ENCODE measurements around the gene BANK1. TPM values are rescaled to one million over a fixed set of nuclear protein-coding genes. Genes with fewer than 3 reads are reported as not detected.

BANK1 gene
- total RNA-seq, 8 experiments from 2014 or later = 0.14 to 0.81 (median 0.27) TPM; not detected in 3

DNA sequence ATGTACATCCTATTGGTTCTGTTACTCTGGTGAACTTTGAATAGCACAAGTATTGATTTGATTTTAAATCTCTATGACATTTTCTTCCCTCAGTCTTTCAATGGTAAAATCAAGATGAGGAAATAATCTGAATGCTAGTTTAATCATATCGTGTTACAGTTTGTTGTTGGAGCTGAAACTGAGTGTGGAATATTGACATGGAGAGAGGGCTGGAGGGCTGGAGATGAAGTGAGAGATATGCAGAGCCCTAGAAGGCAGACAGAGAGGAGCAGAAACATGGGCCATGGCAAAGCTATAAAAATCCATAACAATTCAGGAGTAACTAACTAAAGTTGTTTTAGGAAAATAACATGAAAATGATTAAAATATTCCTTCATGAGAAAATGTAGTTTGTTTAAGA, 141.1 kb downstream of the BANK1 start:
- 0 to 100% (median 70%) methylated on average over 1 of the region's 1 CpG; no CpG with 5 or more reads in 2 of the 10 experiments for WGBS, 10 experiments
- ATAC-seq (replicated peaks in 6 of 8) = peak in 1 of 8 experiments; percentile 26

DNA sequence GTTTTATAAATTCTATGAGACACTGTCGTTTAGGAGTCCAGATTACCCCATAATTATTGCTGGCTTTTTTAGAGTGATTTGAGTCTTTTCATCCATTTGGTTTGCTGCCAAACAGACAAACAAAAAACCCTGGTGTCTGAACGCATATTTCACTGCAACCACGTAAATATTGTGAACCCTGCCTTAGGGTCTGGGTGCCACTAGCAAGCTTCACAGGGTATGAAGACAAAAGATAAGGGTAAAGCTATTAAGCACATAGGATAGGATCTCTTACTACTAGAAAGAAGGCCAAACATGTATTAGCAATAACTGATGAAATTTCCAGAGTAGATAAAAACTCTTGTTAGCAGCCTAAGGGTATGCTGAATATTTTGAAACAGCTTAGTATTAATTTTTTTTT, 143.3 kb downstream of the BANK1 start:
- Histone ChIP-seq H3K4me3 (no peak overlapping the region), H3K27ac (no peak overlapping the region), H3K4me1 (replicated peaks in 1 of 2) (peaks cover 3 to 6% of the 10 kb centered on the region in 2 donors)
- WGBS, 10 experiments = 57 to 100% (median 71%) methylated on average over 1 to 3 of the region's 3 CpGs; no CpG with 5 or more reads in 1 of the 10 experiments
- in situ Hi-C loops (cut with MboI; ENCODE audit: low pct_unique_long_range_greater_than_20kb in 2 of 9, low sequenced_read_pairs in 9 of 9, unreplicated experiment in 9 of 9) = no loop called here
- peak in 1 of 8 experiments; percentile 15 for ATAC-seq (replicated peaks in 6 of 8)

More for the DNA sequence above, 141.1 kb downstream of the BANK1 start:
- in situ Hi-C loops (cut with MboI; ENCODE audit: low pct_unique_long_range_greater_than_20kb in 2 of 9, low sequenced_read_pairs in 9 of 9, unreplicated experiment in 9 of 9) = no loop called here
- H3K4me3 ChIP-seq = no peak overlapping the region
- no peak overlapping the region for H3K27ac ChIP-seq
- H3K4me1 ChIP-seq (replicated peaks in 1 of 2) = peaks cover 3 to 6% of the 10 kb centered on the region in 2 donors

DNA sequence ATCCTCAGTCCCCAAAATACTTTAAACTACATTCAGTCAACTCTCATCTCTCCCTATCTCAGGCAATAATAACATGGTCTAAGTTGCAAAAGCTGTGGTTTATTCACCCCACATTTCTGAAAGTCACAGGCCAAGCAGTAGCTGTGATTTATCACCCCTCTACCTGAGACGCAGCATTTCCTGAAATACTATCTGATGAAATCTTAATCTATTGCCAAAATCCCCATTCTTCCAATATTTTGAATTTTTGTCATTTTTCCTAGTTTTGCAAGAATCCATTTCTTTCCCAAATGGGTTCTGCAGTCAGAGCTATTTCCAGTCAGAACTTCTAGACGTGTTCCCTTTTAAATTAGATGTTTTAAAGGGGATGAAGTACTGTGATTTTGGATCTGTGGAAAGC, 148.3 kb downstream of the BANK1 start:
- 50 to 100% (median 83%) methylated on average over 1 to 2 of the region's 2 CpGs; no CpG with 5 or more reads in 1 of the 10 experiments for WGBS, 10 experiments
- in situ Hi-C loops (cut with MboI; ENCODE audit: low pct_unique_long_range_greater_than_20kb in 2 of 9, low sequenced_read_pairs in 9 of 9, unreplicated experiment in 9 of 9) = no loop called here
- no peak overlapping the region for H3K27ac ChIP-seq
- peaks cover 0 to 2% of the 10 kb centered on the region in 2 donors for H3K4me1 ChIP-seq (replicated peaks in 1 of 2)
- H3K4me3 ChIP-seq = no peak overlapping the region
- no peak for ATAC-seq (replicated peaks in 6 of 8)

DNA sequence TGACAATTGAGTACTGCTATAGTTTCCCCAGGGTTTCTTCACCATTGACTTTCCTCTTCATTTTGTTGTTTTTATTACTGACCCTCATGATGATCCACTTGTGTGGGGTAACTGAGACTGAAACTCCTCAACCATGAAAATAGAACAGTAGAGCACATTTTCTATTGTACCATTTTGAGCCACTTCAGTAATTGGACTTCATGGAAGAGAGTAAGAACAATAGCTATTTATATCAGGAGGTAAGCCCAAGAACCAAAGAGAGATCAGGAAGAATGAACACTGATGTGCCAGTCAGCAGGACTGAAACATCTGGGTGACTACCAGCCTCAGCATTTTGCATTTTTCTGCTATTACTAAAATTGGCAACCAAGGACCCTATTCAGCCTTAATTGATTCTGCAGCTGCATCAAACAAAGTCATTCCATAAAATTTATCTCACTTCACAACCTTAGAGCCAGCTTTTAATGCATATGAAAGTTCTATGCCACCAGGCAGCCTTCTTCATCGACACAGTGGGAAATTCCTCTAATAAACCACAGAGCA, 151.4 kb downstream of the BANK1 start:
- Histone ChIP-seq H3K27ac (no peak overlapping the region), H3K4me3 (no peak overlapping the region), H3K4me1 (replicated peaks in 1 of 2) (peaks cover 0 to 3% of the 10 kb centered on the region in 2 donors)
- no peak for ATAC-seq (replicated peaks in 6 of 8)
- in situ Hi-C loops (cut with MboI; ENCODE audit: low pct_unique_long_range_greater_than_20kb in 2 of 9, low sequenced_read_pairs in 9 of 9, unreplicated experiment in 9 of 9) = no loop called here
- 33 to 100% (median 79%) methylated on average over 1 of the region's 1 CpG; no CpG with 5 or more reads in 2 of the 10 experiments for WGBS, 10 experiments

DNA sequence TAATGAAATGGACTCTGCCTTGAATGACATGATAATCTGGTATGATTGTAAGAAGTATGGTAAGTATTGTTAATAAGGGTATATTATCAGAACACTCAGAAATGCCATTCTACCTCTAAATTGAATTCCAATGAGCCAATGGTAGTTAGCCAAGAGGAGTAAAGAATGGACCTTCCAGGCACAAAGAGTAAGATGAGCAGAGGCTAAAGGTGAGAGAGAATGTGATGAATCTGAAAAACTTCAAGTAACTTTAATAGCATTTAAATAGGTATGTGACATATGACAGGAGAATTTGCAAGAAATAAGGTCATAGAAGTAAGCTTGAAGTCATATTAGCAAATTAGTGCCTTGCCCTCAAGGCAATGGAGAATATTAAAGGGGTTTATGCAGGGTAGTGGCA, 152.4 kb downstream of the BANK1 start:
- ATAC-seq (replicated peaks in 6 of 8) = no peak
- H3K27ac ChIP-seq = no peak overlapping the region
- H3K4me3 ChIP-seq = no peak overlapping the region
- in situ Hi-C loops (cut with MboI; ENCODE audit: low pct_unique_long_range_greater_than_20kb in 2 of 9, low sequenced_read_pairs in 9 of 9, unreplicated experiment in 9 of 9) = no loop called here
- peaks cover 0 to 3% of the 10 kb centered on the region in 2 donors for H3K4me1 ChIP-seq (replicated peaks in 1 of 2)

DNA sequence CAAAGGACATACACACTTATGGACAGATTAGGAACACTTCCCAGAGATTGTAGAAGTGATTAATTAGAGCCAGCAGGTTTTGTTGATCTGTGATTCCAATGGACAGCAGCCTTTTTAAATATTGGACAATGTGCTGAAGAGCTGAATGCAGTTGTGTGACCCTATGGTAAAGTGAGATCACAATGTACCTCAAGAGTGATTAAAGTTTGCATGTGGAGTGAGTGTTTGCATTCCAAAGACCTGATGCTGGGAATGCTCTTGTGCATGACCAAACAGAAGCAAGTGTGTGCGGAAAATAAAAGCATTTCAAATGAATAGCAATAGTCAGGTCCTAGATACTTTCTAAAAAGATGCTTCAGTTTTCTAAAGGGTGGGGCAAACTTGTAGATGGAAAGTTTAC, 154.1 kb downstream of the BANK1 start:
- ATAC-seq (replicated peaks in 6 of 8) = peak; percentile 44 to 98 (median 58)
- Histone ChIP-seq H3K4me3 (no peak overlapping the region), H3K4me1 (replicated peaks in 1 of 2) (peaks cover 0 to 3% of the 10 kb centered on the region in 2 donors), H3K27ac (no peak overlapping the region)
- in situ Hi-C loops (cut with MboI; ENCODE audit: low pct_unique_long_range_greater_than_20kb in 2 of 9, low sequenced_read_pairs in 9 of 9, unreplicated experiment in 9 of 9) = no loop called here
- 0 to 88% (median 29%) methylated on average over 1 of the region's 1 CpG; no CpG with 5 or more reads in 2 of the 10 experiments for WGBS, 10 experiments

DNA sequence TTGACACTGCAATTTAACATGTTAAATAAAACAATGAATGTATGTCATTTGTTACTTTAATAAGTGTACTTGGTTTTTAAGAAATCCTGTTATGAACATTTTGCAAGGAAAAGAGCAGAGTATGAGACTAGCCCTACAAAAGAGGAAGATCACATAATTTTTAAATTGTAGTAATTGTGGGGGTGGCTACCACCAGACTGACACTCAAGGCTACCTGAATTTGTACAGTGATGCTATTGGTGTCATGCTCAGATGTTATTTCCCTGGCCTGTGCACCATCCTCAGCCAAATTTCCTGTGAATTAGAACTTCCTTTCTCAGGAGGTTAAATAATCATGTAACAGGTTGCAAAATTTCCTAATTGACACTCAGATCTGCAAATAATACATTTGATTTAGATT, 157.5 kb downstream of the BANK1 start:
- in situ Hi-C loops (cut with MboI; ENCODE audit: low pct_unique_long_range_greater_than_20kb in 2 of 9, low sequenced_read_pairs in 9 of 9, unreplicated experiment in 9 of 9) = no loop called here
- no peak overlapping the region for H3K27ac ChIP-seq
- H3K4me1 ChIP-seq (replicated peaks in 1 of 2) = peaks cover under 1 to 8% of the 10 kb centered on the region in 2 donors
- no peak overlapping the region for H3K4me3 ChIP-seq
- ATAC-seq (replicated peaks in 6 of 8) = no peak

DNA sequence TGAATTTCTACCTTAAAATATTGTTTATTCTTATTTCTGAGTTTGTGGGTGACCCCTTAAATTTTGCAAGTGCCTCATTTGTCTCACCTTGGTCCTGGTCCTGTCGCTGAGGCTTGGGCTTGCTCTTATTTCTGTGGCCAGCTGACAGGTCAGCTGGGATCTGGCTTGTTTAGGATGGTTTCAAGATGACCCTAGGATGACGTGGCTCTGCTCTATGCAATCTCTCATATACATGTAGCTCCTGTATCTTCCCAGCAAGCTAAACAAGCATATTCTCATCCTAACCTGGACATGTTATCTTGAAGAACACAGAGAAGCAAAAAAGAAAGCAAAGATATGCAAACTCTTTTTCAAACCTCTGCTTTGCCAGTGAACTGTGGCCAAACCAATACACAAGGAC, 158.4 kb downstream of the BANK1 start:
- no peak for ATAC-seq (replicated peaks in 6 of 8)
- in situ Hi-C loops (cut with MboI; ENCODE audit: low pct_unique_long_range_greater_than_20kb in 2 of 9, low sequenced_read_pairs in 9 of 9, unreplicated experiment in 9 of 9) = no loop called here
- WGBS, 10 experiments = 50 to 100% (median 100%) methylated on average over 1 to 2 of the region's 2 CpGs; no CpG with 5 or more reads in 1 of the 10 experiments

DNA sequence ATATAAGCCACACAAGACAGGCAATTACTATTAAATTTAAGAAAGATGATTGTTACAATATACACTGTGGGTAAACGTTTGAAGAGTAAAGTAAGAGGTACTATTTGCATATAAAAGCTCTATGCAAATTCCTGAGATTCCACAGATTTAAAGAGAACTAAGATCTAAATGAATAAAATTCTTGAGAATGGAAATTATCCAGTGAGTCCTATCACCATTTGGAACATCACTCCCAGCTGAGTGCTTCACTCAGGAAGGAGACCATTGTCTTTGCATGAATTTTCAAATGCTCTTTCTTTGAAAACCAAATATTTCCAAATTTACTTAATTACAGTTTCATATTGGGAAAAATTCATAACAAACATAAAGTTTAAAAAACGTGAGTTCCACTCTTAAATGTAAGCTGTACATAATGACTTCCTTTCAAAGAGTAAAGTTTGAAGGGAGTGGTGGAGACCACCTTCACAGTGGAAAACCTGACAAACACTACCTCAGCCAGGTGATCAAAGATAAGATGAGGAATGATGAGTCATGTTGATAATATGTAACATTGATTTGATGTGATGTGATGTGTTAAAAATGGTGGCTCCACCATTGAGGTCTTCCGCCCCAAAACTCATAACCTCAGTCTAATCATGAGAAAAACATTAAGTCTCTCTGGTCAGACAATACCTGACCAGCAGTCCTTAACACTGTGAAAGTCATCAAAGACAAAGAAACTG, 159.9 kb downstream of the BANK1 start:
- no peak for ATAC-seq (replicated peaks in 6 of 8)
- in situ Hi-C loops (cut with MboI; ENCODE audit: low pct_unique_long_range_greater_than_20kb in 2 of 9, low sequenced_read_pairs in 9 of 9, unreplicated experiment in 9 of 9) = no loop called here
- WGBS, 10 experiments = 25 to 100% (median 56%) methylated on average over 1 to 3 of the region's 3 CpGs
- H3K4me3 ChIP-seq = no peak overlapping the region
- no peak overlapping the region for H3K27ac ChIP-seq
- H3K4me1 ChIP-seq (replicated peaks in 1 of 2) = peaks cover 14 to 27% of the 10 kb centered on the region in 2 donors

More for the DNA sequence above, 158.4 kb downstream of the BANK1 start:
- Histone ChIP-seq H3K4me1 (replicated peaks in 1 of 2) (peaks cover 5 to 17% of the 10 kb centered on the region in 2 donors), H3K27ac (no peak overlapping the region), H3K4me3 (no peak overlapping the region)

DNA sequence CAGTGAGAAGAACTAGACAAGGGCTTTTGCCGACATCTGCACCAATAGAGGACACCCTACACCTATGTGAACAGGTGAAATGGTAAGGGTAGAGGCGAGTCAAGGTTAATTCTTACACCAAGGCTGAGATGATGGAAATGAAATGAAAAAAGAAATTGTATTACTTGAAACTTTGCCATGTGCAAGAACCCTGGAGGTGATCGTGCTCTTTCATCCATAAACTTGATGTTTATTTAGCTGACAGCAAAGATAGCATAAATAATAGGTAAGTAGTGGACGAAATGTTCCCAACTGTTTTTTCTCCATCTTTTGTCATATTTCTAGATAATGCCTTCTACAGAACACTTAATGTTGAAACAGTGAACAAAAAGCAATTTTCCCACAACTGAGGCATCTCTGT, 162.5 kb downstream of the BANK1 start:
- 69 to 100% (median 91%) methylated on average over 2 to 4 of the region's 4 CpGs for WGBS, 10 experiments
- Histone ChIP-seq H3K27ac (no peak overlapping the region), H3K4me3 (no peak overlapping the region), H3K4me1 (replicated peaks in 1 of 2) (peaks cover 14 to 31% of the 10 kb centered on the region in 2 donors)
- ATAC-seq (replicated peaks in 6 of 8) = no peak
- in situ Hi-C loops (cut with MboI; ENCODE audit: low pct_unique_long_range_greater_than_20kb in 2 of 9, low sequenced_read_pairs in 9 of 9, unreplicated experiment in 9 of 9) = no loop called here

DNA sequence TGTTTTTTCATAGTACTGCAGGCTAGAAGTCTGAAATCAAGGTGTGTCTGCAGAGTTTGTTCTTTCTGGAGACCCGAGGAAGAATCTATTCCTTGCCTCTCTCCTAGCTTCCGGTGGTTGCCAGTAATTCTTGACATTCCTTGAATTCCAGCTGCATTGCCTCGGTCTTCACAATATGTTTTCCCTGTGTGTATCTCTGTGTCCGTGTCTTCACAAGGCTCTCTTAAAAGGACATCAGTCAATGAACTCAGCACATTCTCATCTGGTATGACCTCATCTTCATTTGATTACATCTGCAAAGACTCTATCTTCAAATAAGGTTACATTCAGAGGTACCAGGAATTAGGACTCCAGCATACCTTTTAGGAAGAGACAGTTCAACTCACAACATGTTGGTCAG, 163.4 kb downstream of the BANK1 start:
- Histone ChIP-seq H3K27ac (peak overlapping the region in 1 of 2 donors; percentile 27), H3K4me3 (no peak overlapping the region), H3K4me1 (replicated peaks in 1 of 2) (peaks cover 14 to 31% of the 10 kb centered on the region in 2 donors)
- ATAC-seq (replicated peaks in 6 of 8) = peak; percentile 55 to 83 (median 68)
- in situ Hi-C loops (cut with MboI; ENCODE audit: low pct_unique_long_range_greater_than_20kb in 2 of 9, low sequenced_read_pairs in 9 of 9, unreplicated experiment in 9 of 9) = no loop called here
- 0 to 30% (median 6%) methylated on average over 1 to 4 of the region's 4 CpGs; no CpG with 5 or more reads in 1 of the 10 experiments for WGBS, 10 experiments

DNA sequence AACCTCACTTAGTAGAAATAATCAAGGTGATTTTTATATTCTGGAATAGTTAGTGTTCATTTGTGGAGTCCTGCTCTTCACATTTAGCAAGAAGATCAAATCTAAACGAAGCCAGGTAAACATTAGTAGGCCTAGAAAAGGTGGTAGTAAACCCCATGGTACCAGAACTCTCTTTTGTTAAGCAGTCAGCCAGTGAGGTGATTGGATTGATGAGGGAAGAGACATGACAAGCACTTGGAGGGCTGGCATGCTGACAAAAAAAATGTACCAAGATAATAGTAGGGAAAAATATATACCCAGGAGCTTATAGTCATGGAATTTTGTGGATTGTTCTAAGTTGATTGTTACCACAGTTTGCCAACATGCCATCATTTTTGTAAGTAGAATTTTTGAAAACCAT, 163.8 kb downstream of the BANK1 start:
- in situ Hi-C loops (cut with MboI; ENCODE audit: low pct_unique_long_range_greater_than_20kb in 2 of 9, low sequenced_read_pairs in 9 of 9, unreplicated experiment in 9 of 9) = no loop called here
- H3K4me1 ChIP-seq (replicated peaks in 1 of 2) = peaks cover 14 to 31% of the 10 kb centered on the region in 2 donors
- H3K27ac ChIP-seq = peak overlapping the region in 1 of 2 donors; percentile 27
- ATAC-seq (replicated peaks in 6 of 8) = peak in 2 of 8 experiments; percentile 27 to 34
- 0 to 63% (median 40%) methylated on average over 1 of the region's 1 CpG; no CpG with 5 or more reads in 4 of the 10 experiments for WGBS, 10 experiments
- H3K4me3 ChIP-seq = no peak overlapping the region

DNA sequence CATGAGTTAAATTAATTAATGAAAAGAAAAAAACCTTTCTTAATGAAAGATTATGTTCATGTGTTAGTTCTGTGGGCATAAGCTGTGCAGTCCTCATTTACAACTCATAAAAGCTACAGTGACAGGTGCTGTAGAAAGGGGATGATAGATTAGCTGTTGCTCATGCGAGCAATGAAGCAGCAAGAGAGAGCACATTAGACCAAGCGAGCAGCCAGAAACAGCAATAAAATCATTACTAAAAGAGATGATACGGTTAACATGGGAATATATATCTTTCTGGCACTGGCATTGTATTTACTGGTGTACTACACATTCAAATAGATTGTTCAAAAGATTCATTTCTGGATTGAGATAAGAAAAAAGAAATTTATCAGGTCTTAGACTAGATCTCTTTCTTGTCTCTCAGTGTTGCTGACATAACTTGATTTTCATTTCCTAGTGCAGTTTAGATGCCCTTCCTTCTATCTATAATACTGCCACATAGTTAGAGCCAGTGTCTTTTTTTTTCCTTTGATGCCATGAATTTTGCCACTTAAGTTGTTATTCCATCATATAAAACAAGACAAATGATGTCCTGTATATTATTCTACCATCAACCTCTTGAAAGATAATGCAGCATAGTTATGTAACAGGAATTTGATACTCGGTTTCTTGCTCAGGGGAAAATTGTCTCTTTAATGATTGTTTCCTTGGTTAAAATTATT, 164.6 kb downstream of the BANK1 start:
- WGBS, 10 experiments = 10 to 87% (median 33%) methylated on average over 2 to 4 of the region's 4 CpGs
- peak in 5 of 8 experiments; percentile 90 to 96 (median 95) for ATAC-seq (replicated peaks in 6 of 8)
- no peak overlapping the region for H3K27ac ChIP-seq
- in situ Hi-C loops (cut with MboI; ENCODE audit: low pct_unique_long_range_greater_than_20kb in 2 of 9, low sequenced_read_pairs in 9 of 9, unreplicated experiment in 9 of 9) = no loop called here
- no peak overlapping the region for H3K4me3 ChIP-seq
- peaks cover 14 to 31% of the 10 kb centered on the region in 2 donors for H3K4me1 ChIP-seq (replicated peaks in 1 of 2)
